Cardiac fibroblast (primary cell): ENCODE data around the gene KAZN.

Experiments used
- DNase-seq, 2 donors: peaks; one replicate each; pipeline versions ENCODE4 v3.0.0 to v3.0.0-alpha.2; 2010; ENCODE audit warnings: low read depth in 2 of 2
- H3K4me3 ChIP-seq, 2 donors: replicated peaks in 1 of 2; 1 replicate in 1 of 2; 2 replicates in 1 of 2; pipeline ENCODE4 v1.5.1; 2011; ENCODE audit warnings: low read depth in 2 of 2, low read length in 2 of 2, mild to moderate bottlenecking in 2 of 2, moderate library complexity in 1 of 2
- CTCF ChIP-seq: IDR thresholded peaks from one replicate; pipeline ENCODE4 v1.5.1; 2011; ENCODE audit warnings: low read depth, mild to moderate bottlenecking, low read length, inconsistent platforms

The KAZN gene

GRCh38 chr1:14654554-14654953 is 56.1 kb downstream of the KAZN start:
- no peak overlapping the region for H3K4me3 ChIP-seq
- TF ChIP-seq CTCF = no peak
- DNase-seq = no peak

- DNase-seq = no peak
- H3K4me3 ChIP-seq = no peak overlapping the region
- no peak for TF ChIP-seq CTCF
These were observed 56.9 kb downstream of the KAZN start for GRCh38 chr1:14655385-14655784.

GRCh38 chr1:14656384-14656937 is 58.0 kb downstream of the KAZN start:
- DNase-seq = no peak
- H3K4me3 ChIP-seq = no peak overlapping the region
- TF ChIP-seq CTCF = no peak

DNA sequence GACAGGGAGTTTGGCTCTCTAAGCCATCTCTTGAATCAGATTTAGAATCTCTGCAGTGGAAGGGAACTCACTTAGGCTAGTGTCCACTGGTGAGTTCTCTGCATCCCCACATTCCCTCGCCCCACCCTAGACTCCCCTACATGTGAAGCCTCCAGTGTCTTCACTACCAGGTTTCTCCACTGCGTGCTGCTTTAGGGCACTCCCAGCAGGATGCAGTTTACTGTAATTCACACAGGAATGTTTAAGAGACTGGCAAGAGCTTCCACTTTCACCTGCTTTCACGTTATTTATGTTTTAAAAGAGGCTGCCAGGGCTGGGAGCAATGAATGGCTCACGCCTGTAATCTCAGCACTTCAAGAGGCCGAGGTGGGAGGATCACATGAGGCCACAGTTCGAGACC is 60.2 kb downstream of the KAZN start:
- no peak for TF ChIP-seq CTCF
- H3K4me3 ChIP-seq = no peak overlapping the region
- DNase-seq = no peak

DNA sequence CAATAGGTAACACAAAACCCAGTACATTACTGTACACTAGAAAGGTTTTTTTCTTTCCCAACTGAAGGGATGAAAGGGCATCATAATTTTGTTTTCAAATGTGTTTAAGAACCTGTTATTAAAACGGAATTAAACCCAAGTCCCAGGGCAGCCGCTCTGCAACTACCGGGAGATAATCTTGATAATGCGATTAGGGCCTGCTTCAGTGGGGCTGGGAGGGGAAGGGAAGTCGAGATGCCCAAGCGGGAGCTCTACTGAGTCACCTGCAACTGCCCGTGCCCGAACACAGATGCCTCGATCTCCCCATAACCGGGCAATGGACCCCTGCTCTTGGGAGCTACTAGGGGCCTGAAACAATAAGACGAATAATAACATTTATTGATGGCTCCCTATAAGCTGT is 61.4 kb downstream of the KAZN start:
- no peak overlapping the region for H3K4me3 ChIP-seq
- TF ChIP-seq CTCF = no peak
- no peak for DNase-seq

- no peak for TF ChIP-seq CTCF
- no peak overlapping the region for H3K4me3 ChIP-seq
- DNase-seq = peak in 1 of 2 donors; percentile 20
These were observed 62.3 kb downstream of the KAZN start for GRCh38 chr1:14660801-14661200.

DNA sequence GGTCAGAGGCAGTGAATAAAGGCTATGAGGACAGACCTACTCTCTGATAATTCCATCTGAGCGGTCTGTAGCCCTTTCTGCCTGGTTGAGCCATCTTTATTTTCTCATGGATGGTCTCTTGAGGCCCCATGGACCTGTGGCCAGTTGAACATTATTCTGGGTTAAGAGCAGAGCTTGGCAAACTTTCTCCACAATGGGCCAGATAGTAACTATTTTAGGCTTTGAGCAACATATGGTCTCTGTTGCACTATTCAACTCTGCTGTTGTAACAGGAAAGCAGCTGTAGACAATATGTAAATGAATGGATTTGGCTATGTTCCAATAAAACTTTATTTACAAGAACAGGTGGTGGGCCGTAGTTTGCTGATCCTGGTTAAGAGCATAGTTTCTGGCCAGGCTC is 62.7 kb downstream of the KAZN start:
- no peak for TF ChIP-seq CTCF
- H3K4me3 ChIP-seq = no peak overlapping the region
- peak in 1 of 2 donors; percentile 80 for DNase-seq
